Ascending aorta (tissue), 2 donors: Measurements from ENCODE around the gene NDNF. TPM values are rescaled to one million over a fixed set of nuclear protein-coding genes. Genes with fewer than 3 reads are reported as not detected.

ENCODE experiments used
- DNase-seq, 2 donors: peaks; one replicate each; pipeline ENCODE4 v3.0.0-alpha.2; 2019; ENCODE audit warnings: low spot score in 2 of 2
- H3K27ac ChIP-seq, 2 donors: fragments of 200-600 bp; sonication (generic); one replicate each; pipeline ENCODE4 v1.5.1; 2016 to 2017; ENCODE audit warnings: mild to moderate bottlenecking in 1 of 2
- H3K27me3 ChIP-seq: fragments of 200-600 bp; sonication (generic); one replicate; pipeline ENCODE4 v1.5.1; 2017
- H3K36me3 ChIP-seq, 2 donors: fragments of 200-600 bp; sonication (generic); one replicate each; pipeline ENCODE4 v1.5.1; 2016
- H3K4me1 ChIP-seq, 2 donors: fragments of 200-600 bp; sonication (generic); one replicate each; pipeline ENCODE4 v1.5.1; 2016 to 2017; ENCODE audit warnings: mild to moderate bottlenecking in 1 of 2
- H3K4me3 ChIP-seq, 2 donors: fragments of 200-600 bp; sonication (generic); one replicate each; pipeline ENCODE4 v1.5.1; 2016 to 2017; ENCODE audit warnings: mild to moderate bottlenecking in 1 of 2
- H3K9me3 ChIP-seq, 2 donors: fragments of 200-600 bp; sonication (generic); one replicate each; pipeline ENCODE4 v1.5.1; 2016
- CTCF ChIP-seq, 3 experiments: fragments of 200-600 bp in 2 of 3; fragments of 450-650 bp in 1 of 3; sonication (generic) in 2 of 3; IDR thresholded peaks; one replicate each; pipeline ENCODE4 v1.5.1; 2016 to 2019; ENCODE audit warnings: antibody characterized with exemption in 3 of 3, mild to moderate bottlenecking in 1 of 3, moderate library complexity in 1 of 3
- intact Hi-C: fragments of 100-400 bp; cut with DNase I; formaldehyde crosslinking; loops from one replicate; pipeline ENCODE4 v1.15.1; 2023
- total RNA-seq: library from RNA; depleted of rRNA; stranded (reverse); fragments of >200 nt; gene quantifications from one replicate; pipeline ENCODE4 v1.1.0, GENCODE V29; 2016

The NDNF gene
- total RNA-seq, 1 donor from 2014 or later, result 1.9 TPM

GRCh38 chr4:121062521-121062920 lies 9.8 kb downstream of the NDNF start:
- Histone ChIP-seq H3K4me1 (no peaks in the 10 kb centered on the region), H3K27me3 (no peaks in the 10 kb centered on the region), H3K4me3 (no peak overlapping the region), H3K36me3 (no peaks in the 10 kb centered on the region), H3K27ac (no peak overlapping the region), H3K9me3 (no peaks in the 10 kb centered on the region)
- no peak for DNase-seq
- intact Hi-C loops, result no loop called here
- no peak for TF ChIP-seq CTCF (IDR thresholded peaks at IDR 0.05)

- Histone ChIP-seq H3K36me3 (no peaks in the 10 kb centered on the region), H3K4me3 (no peak overlapping the region), H3K4me1 (no peaks in the 10 kb centered on the region), H3K9me3 (no peaks in the 10 kb centered on the region), H3K27ac (no peak overlapping the region), H3K27me3 (no peaks in the 10 kb centered on the region)
- DNase-seq, result no peak
- no peak for TF ChIP-seq CTCF (IDR thresholded peaks at IDR 0.05)
- intact Hi-C loops, result no loop called here
Observed at GRCh38 chr4:121061861-121062260, 10.5 kb downstream of the NDNF start.

- no peak for DNase-seq
- Histone ChIP-seq H3K27me3 (no peaks in the 10 kb centered on the region), H3K4me1 (no peaks in the 10 kb centered on the region), H3K9me3 (no peaks in the 10 kb centered on the region), H3K4me3 (no peak overlapping the region), H3K36me3 (no peaks in the 10 kb centered on the region), H3K27ac (no peak overlapping the region)
- intact Hi-C loops, result no loop called here
- no peak for TF ChIP-seq CTCF (IDR thresholded peaks at IDR 0.05)
Observed at GRCh38 chr4:121061215-121061614, 11.1 kb downstream of the NDNF start.

GRCh38 chr4:121057466-121057922 lies 14.8 kb downstream of the NDNF start:
- intact Hi-C loops, result no loop called here
- Histone ChIP-seq H3K4me1 (no peaks in the 10 kb centered on the region), H3K9me3 (no peaks in the 10 kb centered on the region), H3K4me3 (no peak overlapping the region), H3K36me3 (no peaks in the 10 kb centered on the region), H3K27ac (no peak overlapping the region), H3K27me3 (no peaks in the 10 kb centered on the region)
- no peak for TF ChIP-seq CTCF (IDR thresholded peaks at IDR 0.05)
- no peak for DNase-seq

GRCh38 chr4:121056066-121056465 lies 16.3 kb downstream of the NDNF start:
- Histone ChIP-seq H3K27ac (no peak overlapping the region), H3K4me3 (no peak overlapping the region), H3K27me3 (no peaks in the 10 kb centered on the region), H3K9me3 (no peaks in the 10 kb centered on the region), H3K36me3 (no peaks in the 10 kb centered on the region), H3K4me1 (no peaks in the 10 kb centered on the region)
- no peak for DNase-seq
- intact Hi-C loops, result no loop called here
- TF ChIP-seq CTCF (IDR thresholded peaks at IDR 0.05), result no peak

GRCh38 chr4:121054373-121054772 lies 18.0 kb downstream of the NDNF start:
- no peaks in the 10 kb centered on the region for H3K9me3 ChIP-seq
- H3K27ac ChIP-seq, result no peak overlapping the region
- no peak for TF ChIP-seq CTCF (IDR thresholded peaks at IDR 0.05)
- no peak overlapping the region for H3K4me3 ChIP-seq
- no peaks in the 10 kb centered on the region for H3K27me3 ChIP-seq
- intact Hi-C loops, result no loop called here
- no peaks in the 10 kb centered on the region for H3K36me3 ChIP-seq
- H3K4me1 ChIP-seq, result no peaks in the 10 kb centered on the region
- DNase-seq, result no peak
